Limb (tissue), 2 donors: ENCODE results near the gene HMGCL.
"Not testable (repeated sequence)": the region's sequence is repeated elsewhere in the genome, so short reads cannot be mapped to it uniquely, and the experiment has no call there.

ENCODE experiments used
- DNase-seq, 2 donors: peaks; one replicate each; pipeline ENCODE4 v3.0.0-alpha.2; 2016; ENCODE audit errors: extremely low spot score in 2 of 2

HMGCL gene

GRCh38 chr1:23826590-23826989 is 1.4 kb upstream of the HMGCL start:
- not testable (repeated sequence) for DNase-seq

GRCh38 chr1:23825762-23826522 is 713 bp upstream of the HMGCL start:
- no peak for DNase-seq

GRCh38 chr1:23824711-23825075 is 536 bp downstream of the HMGCL start:
- DNase-seq: no peak

GRCh38 chr1:23823767-23824166 is 1.5 kb downstream of the HMGCL start:
- DNase-seq: no peak

- no peak for DNase-seq
Measured at GRCh38 chr1:23817633-23818032, 7.6 kb downstream of the HMGCL start.

GRCh38 chr1:23816906-23817305 is 8.3 kb downstream of the HMGCL start:
- no peak for DNase-seq

GRCh38 chr1:23816361-23816760 is 8.9 kb downstream of the HMGCL start:
- no peak for DNase-seq

- no peak for DNase-seq
Measured at GRCh38 chr1:23814016-23814415, 11.2 kb downstream of the HMGCL start.

GRCh38 chr1:23810818-23811540 is 14.2 kb downstream of the HMGCL start:
- no peak for DNase-seq

- DNase-seq: no peak
Measured at GRCh38 chr1:23809751-23810171, 15.5 kb downstream of the HMGCL start.

- no peak for DNase-seq
Measured at GRCh38 chr1:23807453-23807852, 17.8 kb downstream of the HMGCL start.

- no peak for DNase-seq
Measured at GRCh38 chr1:23806280-23806679, 18.9 kb downstream of the HMGCL start.

GRCh38 chr1:23805025-23805424 is 20.2 kb downstream of the HMGCL start:
- DNase-seq: no peak

GRCh38 chr1:23804183-23804835 is 20.9 kb downstream of the HMGCL start:
- no peak for DNase-seq

GRCh38 chr1:23803674-23804073 is 21.6 kb downstream of the HMGCL start:
- no peak for DNase-seq

- DNase-seq: not testable (repeated sequence)
Measured at GRCh38 chr1:23802809-23803342, 22.4 kb downstream of the HMGCL start.

GRCh38 chr1:23801876-23802275 is 23.4 kb downstream of the HMGCL start:
- no peak for DNase-seq

- no peak for DNase-seq
Measured at GRCh38 chr1:23801338-23801748, 23.9 kb downstream of the HMGCL start.

- DNase-seq: peak; percentile 93 to 98
Measured at GRCh38 chr1:23800400-23801337, 24.6 kb downstream of the HMGCL start, which contains the start of gene GALE. TSS of gene GALE (minus strand) at chr1:23800754. CDS start at chr1:23799007, 1,747 bp downstream.

GRCh38 chr1:23799570-23800399 is 25.4 kb downstream of the HMGCL start:
- DNase-seq: peak; percentile 20 to 67
